ENCODE data around the gene LRMDA.
"Not testable (repeated sequence)": the region's sequence is repeated elsewhere in the genome, so short reads cannot be mapped to it uniquely, and the experiment has no call there.

Gene LRMDA

DNA sequence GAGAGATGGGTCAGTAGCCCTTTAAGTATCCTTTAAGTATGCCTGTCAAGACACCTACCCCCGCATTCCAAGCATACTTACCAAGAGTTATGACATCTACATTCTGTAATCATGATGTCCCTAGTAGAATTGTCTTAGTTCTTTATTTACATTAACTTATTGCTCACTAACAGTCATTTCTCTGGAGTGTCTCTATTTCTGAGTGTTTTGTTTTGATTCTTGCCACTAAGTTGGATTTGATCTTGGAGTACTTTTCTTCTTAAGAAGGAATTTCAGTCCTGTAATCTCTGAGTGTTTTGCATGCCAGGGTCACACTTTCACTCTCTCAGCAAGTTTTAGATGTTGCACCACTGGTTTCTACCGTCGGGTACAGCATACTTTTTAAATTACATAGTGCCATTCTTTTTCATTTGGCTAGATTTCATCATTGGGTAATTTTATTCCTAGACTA is 1152.3 kb downstream of the LRMDA start:
- no peak overlapping the region for H3K4me3 ChIP-seq (ENCODE audit: low read depth, low read length)
- TF ChIP-seq, protein P1, sequence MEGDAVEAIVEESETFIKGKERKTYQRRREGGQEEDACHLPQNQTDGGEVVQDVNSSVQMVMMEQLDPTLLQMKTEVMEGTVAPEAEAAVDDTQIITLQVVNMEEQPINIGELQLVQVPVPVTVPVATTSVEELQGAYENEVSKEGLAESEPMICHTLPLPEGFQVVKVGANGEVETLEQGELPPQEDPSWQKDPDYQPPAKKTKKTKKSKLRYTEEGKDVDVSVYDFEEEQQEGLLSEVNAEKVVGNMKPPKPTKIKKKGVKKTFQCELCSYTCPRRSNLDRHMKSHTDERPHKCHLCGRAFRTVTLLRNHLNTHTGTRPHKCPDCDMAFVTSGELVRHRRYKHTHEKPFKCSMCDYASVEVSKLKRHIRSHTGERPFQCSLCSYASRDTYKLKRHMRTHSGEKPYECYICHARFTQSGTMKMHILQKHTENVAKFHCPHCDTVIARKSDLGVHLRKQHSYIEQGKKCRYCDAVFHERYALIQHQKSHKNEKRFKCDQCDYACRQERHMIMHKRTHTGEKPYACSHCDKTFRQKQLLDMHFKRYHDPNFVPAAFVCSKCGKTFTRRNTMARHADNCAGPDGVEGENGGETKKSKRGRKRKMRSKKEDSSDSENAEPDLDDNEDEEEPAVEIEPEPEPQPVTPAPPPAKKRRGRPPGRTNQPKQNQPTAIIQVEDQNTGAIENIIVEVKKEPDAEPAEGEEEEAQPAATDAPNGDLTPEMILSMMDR (IDR thresholded peaks at IDR 0.05; ENCODE audit: borderline replicate concordance, insufficient read depth, low read depth, low read length): no peak

DNA sequence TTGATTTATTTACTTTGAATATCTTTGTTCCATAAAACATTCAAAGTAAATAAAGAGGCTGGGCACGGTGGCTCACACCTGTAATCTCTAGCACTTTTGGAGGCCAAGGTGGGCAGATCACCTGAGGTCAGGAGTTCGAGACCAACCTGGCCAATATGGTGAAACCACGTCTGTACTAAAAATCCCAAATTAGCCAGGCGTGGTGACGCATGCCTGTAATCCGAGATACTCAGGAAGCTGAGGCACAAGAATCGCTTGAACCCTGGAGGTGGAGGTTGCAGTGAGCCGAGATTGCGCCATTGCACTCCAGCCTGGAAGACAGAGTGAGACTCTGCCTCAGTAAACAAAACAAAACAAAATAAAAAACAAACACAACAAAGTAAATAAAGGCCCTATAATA is 1153.0 kb downstream of the LRMDA start:
- H3K4me3 ChIP-seq (ENCODE audit: low read depth, low read length): not testable (repeated sequence)
